Colonic mucosa (tissue), 4 donors: ENCODE measurements around the gene RIPOR3. TPM values are rescaled to one million over a fixed set of nuclear protein-coding genes. Genes with fewer than 3 reads are reported as not detected.

Experiments
- DNase-seq: peaks from one replicate; pipeline ENCODE4 v3.0.0-alpha.2; 2020
- H3K27ac ChIP-seq: fragments of 200-600 bp; one replicate; pipeline ENCODE4 v1.8.0; 2021
- H3K27me3 ChIP-seq: fragments of 200-600 bp; one replicate; pipeline ENCODE4 v1.8.0; 2021
- H3K36me3 ChIP-seq: fragments of 200-600 bp; one replicate; pipeline ENCODE4 v1.8.0; 2021
- H3K4me1 ChIP-seq: fragments of 200-600 bp; one replicate; pipeline ENCODE4 v1.8.0; 2021; ENCODE audit warnings: mild to moderate bottlenecking
- H3K4me3 ChIP-seq: fragments of 200-600 bp; one replicate; pipeline ENCODE4 v1.8.0; 2021
- H3K9ac ChIP-seq, 2 donors: one replicate each; pipeline ENCODE4 v1.7.0; 2013; ENCODE audit warnings: control low read depth in 2 of 2, low read depth in 2 of 2, low read length in 2 of 2
- H3K9me3 ChIP-seq: fragments of 200-600 bp; one replicate; pipeline ENCODE4 v1.8.0; 2021
- intact Hi-C: fragments of 100-400 bp; cut with DNase I; formaldehyde crosslinking; loops from one replicate; pipeline ENCODE4 v1.14.1; 2022
- total RNA-seq, 2 donors: library from RNA; stranded (reverse); fragmentation: NEBNext Ultra II Directional in 1 of 2; extraction: Animal tissue kit (Norgen Biotek cat#: 25700) in 1 of 2; gene quantifications; one replicate each; pipeline ENCODE4 v1.2.1, GENCODE V29; 2021
- TF ChIP-seq, protein P1 (sequence below): fragments of 200-600 bp; IDR thresholded peaks from one replicate; pipeline ENCODE4 v1.8.0; 2022; ENCODE audit warnings: antibody characterized with exemption, mild to moderate bottlenecking
- donor health status: healthy.
- donor health status: DM: no; HTN: no; CAD: no.
- donor health status: DM: no; HTN: no; CAD: no.

Gene RIPOR3
- total RNA-seq, 2 donors from 2014 or later, result 1.9 to 2.9 TPM

DNA sequence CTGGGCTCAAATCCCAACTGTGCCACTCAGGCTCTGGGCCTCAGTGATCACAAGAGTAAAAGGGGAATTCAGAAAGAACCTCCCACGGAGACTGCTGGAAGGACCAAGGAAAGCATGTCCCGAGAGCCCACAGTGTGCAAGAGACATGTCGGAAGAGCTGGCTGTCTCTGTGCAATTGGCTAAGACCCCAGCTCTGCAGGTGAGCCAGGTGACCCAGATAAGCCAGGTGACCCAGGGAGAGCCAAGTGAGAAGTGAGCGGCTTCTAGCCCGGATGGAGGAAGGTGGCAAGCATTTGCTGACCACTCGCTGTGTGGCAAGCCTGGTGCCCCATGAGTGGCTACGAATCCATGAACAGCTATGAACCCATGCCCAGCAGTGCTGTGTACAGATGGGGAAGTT, 59.1 kb downstream of the RIPOR3 start:
- no peaks in the 10 kb centered on the region for H3K9me3 ChIP-seq
- H3K4me1 ChIP-seq, result no peaks in the 10 kb centered on the region
- H3K27ac ChIP-seq, result no peak overlapping the region
- no peak overlapping the region for H3K4me3 ChIP-seq
- H3K36me3 ChIP-seq, result no peaks in the 10 kb centered on the region
- no peaks in the 10 kb centered on the region for H3K27me3 ChIP-seq
- TF ChIP-seq, protein P1, sequence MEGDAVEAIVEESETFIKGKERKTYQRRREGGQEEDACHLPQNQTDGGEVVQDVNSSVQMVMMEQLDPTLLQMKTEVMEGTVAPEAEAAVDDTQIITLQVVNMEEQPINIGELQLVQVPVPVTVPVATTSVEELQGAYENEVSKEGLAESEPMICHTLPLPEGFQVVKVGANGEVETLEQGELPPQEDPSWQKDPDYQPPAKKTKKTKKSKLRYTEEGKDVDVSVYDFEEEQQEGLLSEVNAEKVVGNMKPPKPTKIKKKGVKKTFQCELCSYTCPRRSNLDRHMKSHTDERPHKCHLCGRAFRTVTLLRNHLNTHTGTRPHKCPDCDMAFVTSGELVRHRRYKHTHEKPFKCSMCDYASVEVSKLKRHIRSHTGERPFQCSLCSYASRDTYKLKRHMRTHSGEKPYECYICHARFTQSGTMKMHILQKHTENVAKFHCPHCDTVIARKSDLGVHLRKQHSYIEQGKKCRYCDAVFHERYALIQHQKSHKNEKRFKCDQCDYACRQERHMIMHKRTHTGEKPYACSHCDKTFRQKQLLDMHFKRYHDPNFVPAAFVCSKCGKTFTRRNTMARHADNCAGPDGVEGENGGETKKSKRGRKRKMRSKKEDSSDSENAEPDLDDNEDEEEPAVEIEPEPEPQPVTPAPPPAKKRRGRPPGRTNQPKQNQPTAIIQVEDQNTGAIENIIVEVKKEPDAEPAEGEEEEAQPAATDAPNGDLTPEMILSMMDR, result no peak
- intact Hi-C loops, result no loop called here
- H3K9ac ChIP-seq, result no peak overlapping the region
- no peak for DNase-seq

DNA sequence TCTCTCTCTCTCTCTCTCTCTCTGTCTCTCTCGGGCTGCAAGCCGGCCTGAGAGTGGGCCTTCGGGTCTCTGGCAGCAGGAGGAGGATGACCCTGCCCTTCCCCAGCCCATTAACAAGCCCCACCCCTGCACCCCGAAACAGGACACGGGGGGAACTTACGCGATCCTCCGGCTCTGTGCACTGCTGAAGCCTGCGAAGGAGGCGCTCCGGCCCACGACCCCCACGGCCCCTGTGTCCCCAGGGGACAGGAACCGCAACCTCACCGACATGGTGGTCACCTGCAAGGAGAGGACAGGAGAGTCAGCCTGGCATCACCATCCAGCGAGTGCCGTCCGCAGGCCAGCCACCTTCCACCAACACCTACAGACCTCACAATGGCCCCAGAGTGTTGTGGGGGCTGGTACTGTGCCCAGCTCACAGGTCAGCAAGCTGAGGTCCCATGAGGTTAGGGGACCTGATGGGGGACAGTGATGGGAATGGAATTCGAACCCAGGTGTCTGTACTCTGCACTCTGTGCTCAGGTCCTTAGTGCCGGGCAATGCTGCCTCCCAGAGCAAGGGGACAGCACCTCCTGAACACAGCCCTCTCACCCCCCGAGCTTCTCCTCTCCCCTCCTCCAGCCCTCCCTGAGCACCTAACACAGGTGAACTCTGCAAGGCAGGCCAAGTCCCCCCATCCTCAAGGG, 60.6 kb downstream of the RIPOR3 start:
- H3K27me3 ChIP-seq, result no peaks in the 10 kb centered on the region

DNA sequence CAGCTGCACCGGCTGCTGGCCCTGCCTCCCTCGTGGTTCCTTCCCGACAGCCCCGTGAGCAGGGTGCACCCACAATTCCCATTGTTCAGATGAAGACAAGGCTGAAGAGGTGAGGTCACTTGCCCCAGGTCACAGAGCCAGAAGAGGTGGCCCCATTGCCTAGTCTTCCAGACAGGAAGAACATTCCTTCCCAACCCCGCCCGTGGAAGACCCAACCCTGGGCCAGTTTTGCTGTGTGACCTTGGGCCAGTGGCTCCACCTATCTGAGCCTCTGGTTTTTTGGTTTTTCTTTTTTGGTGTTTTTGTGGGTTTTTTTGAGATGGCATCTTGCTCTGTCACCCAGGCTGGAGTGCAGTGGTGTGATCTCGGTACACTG, 61.7 kb downstream of the RIPOR3 start:
- Histone ChIP-seq H3K27me3 (no peaks in the 10 kb centered on the region), H3K4me1 (no peaks in the 10 kb centered on the region), H3K27ac (no peak overlapping the region), H3K36me3 (no peaks in the 10 kb centered on the region), H3K4me3 (no peak overlapping the region), H3K9ac (no peak overlapping the region), H3K9me3 (no peaks in the 10 kb centered on the region)
- intact Hi-C loops, result loop anchor here (10.0 kb wide), 1 partner anchor 115 kb away; no protein-coding TSS in a partner anchor
- no peak for DNase-seq
- TF ChIP-seq, protein P1, result no peak

More for the DNA sequence above, 60.6 kb downstream of the RIPOR3 start:
- Histone ChIP-seq H3K9me3 (no peaks in the 10 kb centered on the region), H3K27ac (no peak overlapping the region), H3K9ac (no peak overlapping the region), H3K4me1 (no peaks in the 10 kb centered on the region), H3K36me3 (no peaks in the 10 kb centered on the region), H3K4me3 (no peak overlapping the region)
- TF ChIP-seq, protein P1, result no peak
- DNase-seq, result no peak
- intact Hi-C loops, result no loop called here

DNA sequence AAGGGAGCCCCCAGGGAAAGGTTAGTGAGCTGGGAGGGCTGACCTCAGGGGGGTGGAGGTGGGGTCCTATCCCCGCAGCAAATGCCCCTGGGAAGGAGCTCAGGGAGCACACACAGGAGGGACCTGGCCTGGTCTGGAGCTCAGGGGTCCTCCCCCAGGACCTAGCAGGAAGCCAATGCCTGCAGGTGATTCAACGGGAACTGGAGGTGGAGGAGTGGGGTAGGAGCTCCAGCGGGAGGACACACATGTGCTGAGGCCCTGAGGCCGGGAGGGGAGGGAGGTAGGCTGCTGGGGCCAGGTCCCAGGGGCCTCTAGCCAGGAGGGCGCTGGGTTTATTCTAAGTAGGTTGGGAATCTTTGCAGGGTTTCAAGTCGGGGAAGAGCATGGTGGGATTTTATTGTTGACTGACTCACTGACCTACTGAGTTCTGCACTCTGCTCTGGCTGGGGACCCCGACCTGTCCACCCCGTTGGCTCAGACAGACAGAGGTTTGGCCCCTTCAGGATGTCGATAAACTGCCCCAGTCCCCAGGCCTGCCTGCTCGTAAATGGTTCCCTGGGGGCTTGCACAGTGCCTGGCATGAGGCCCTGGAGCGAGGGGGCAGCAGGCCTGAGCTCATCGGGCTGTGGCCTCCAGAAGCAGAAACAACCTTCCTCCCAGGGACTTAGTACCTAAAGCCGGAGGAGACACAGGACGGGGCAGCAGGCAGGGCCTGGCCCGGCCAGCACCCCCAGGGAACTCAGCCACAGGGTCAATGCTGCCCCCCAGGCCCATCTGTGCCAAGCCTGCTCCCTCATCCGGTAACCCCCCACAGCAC, 62.3 kb downstream of the RIPOR3 start:
- no peak for DNase-seq
- H3K9me3 ChIP-seq, result no peaks in the 10 kb centered on the region
- no peak overlapping the region for H3K27ac ChIP-seq
- no peaks in the 10 kb centered on the region for H3K27me3 ChIP-seq
- no peaks in the 10 kb centered on the region for H3K36me3 ChIP-seq
- intact Hi-C loops, result loop anchor here (10.0 kb wide), 1 partner anchor 116 kb away; no protein-coding TSS in a partner anchor
- no peak overlapping the region for H3K9ac ChIP-seq
- no peaks in the 10 kb centered on the region for H3K4me1 ChIP-seq
- TF ChIP-seq, protein P1, result no peak
- H3K4me3 ChIP-seq, result no peak overlapping the region

DNA sequence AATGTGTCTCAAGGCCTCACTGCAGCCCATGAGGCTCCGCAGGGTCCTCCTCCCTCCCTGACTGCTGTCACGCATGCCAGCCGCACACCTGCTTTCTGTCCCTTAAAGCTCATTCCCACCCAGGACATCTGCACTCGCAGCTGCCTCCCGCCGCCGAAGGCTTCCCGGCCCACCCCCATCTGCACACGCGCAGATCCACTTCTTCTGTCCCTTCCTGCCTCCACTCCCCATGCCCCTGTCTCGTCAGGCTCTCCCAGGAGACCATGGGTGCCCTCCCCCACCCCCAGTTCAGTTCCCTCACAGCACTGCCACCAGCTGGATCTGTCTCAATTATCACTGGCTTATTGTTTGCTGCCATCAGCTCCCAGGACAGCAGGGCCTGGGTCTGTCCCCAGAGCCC, 63.0 kb downstream of the RIPOR3 start:
- TF ChIP-seq, protein P1, result no peak
- Histone ChIP-seq H3K27me3 (no peaks in the 10 kb centered on the region), H3K4me1 (no peaks in the 10 kb centered on the region), H3K4me3 (no peak overlapping the region), H3K27ac (no peak overlapping the region), H3K9ac (no peak overlapping the region), H3K9me3 (no peaks in the 10 kb centered on the region), H3K36me3 (no peaks in the 10 kb centered on the region)
- intact Hi-C loops, result loop anchor here (10.0 kb wide), 1 partner anchor 116 kb away; no protein-coding TSS in a partner anchor
- DNase-seq, result no peak
